Lower leg skin (tissue), 4 donors: ENCODE data around the gene PGPEP1. TPM values are rescaled to one million over a fixed set of nuclear protein-coding genes. Genes with fewer than 3 reads are reported as not detected.

Experiments
- DNase-seq, 2 donors: peaks; one replicate each; pipeline ENCODE4 v3.0.0-alpha.2; 2019; ENCODE audit warnings: low spot score in 2 of 2
- H3K4me3 ChIP-seq: fragments of 200-600 bp; sonication (generic); 2 replicates; pipeline ENCODE4 v1.5.1; 2017; ENCODE audit warnings: mild to moderate bottlenecking, low read depth; ENCODE audit not compliant: poor library complexity, severe bottlenecking
- CTCF ChIP-seq, 3 donors: fragments of 450-650 bp; IDR thresholded peaks; one replicate each; pipeline ENCODE4 v1.5.1; 2016; ENCODE audit warnings: antibody characterized with exemption in 3 of 3, mild to moderate bottlenecking in 3 of 3, moderate library complexity in 2 of 3
- POLR2A ChIP-seq, 2 donors: fragments of 450-650 bp; IDR thresholded peaks; one replicate each; pipeline ENCODE4 v1.6.1; 2016 to 2017; ENCODE audit warnings: antibody characterized with exemption in 2 of 2, mild to moderate bottlenecking in 1 of 2, moderate library complexity in 1 of 2
- WGBS, 2 donors: methylation state at CpG; one replicate each; pipeline ENCODE4 v1.1.5; 2018; 5-methylcytosine and 5-hydroxymethylcytosine counted together
- intact Hi-C: fragments of 100-400 bp; cut with DNase I; formaldehyde crosslinking; loops from one replicate; pipeline ENCODE4 v1.15.0; 2023; ENCODE audit warnings: low total_unique reads
- total RNA-seq, 4 donors: library from RNA; depleted of rRNA; stranded (reverse); fragments of >200 nt; gene quantifications; one replicate each; pipeline ENCODE4 v1.1.0, GENCODE V29; 2016

PGPEP1 gene
- total RNA-seq, 4 donors from 2014 or later = 2.4 to 7.1 (median 4.8) TPM

GRCh38 chr19:18299654-18300053 lies 40.7 kb upstream of the PGPEP1 start:
- no peak overlapping the region for H3K4me3 ChIP-seq
- 94 to 96% methylated on average over 9 of the region's 9 CpGs for WGBS, 2 donors
- intact Hi-C loops = no loop called here
- DNase-seq = no peak
- TF ChIP-seq POLR2A (IDR thresholded peaks at IDR 0.05) = no peak
- TF ChIP-seq CTCF (IDR thresholded peaks at IDR 0.05) = no peak

GRCh38 chr19:18300930-18301717 lies 39.3 kb upstream of the PGPEP1 start:
- peak; percentile 69 to 94 for DNase-seq
- TF ChIP-seq CTCF (IDR thresholded peaks at IDR 0.05) (no peak), POLR2A (IDR thresholded peaks at IDR 0.05) (no peak)
- no peak overlapping the region for H3K4me3 ChIP-seq
- intact Hi-C loops = no loop called here
- WGBS, 2 donors = 40% methylated on average over 14 to 17 of the region's 18 CpGs

DNA sequence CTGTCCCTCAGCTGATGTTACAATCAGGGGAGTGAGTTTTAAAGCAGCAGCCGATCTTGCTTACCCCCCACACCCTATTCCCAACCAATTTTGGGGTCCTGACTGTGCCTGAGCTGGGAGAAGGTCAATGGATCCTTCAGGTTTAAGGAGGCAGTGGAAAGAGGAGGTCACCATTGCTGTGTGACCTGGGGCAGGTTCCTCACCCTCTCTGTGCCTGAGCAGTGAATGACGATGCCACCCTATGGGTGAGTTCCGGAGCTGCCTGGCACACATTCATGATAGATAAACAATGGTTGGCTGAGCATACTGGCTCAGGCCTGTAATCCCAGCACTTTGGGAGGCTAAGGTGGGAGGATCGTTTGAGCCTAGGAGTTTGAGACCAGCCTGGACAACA lies 38.7 kb upstream of the PGPEP1 start:
- 51 to 62% methylated on average over 4 of the region's 4 CpGs for WGBS, 2 donors
- TF ChIP-seq CTCF (IDR thresholded peaks at IDR 0.05) (no peak), POLR2A (IDR thresholded peaks at IDR 0.05) (no peak)
- no peak overlapping the region for H3K4me3 ChIP-seq
- intact Hi-C loops = no loop called here
- no peak for DNase-seq

- H3K4me3 ChIP-seq = no peak overlapping the region
- WGBS, 2 donors = 6 to 31% methylated on average over 2 of the region's 2 CpGs
- DNase-seq = no peak
- TF ChIP-seq POLR2A (IDR thresholded peaks at IDR 0.05) (no peak), CTCF (IDR thresholded peaks at IDR 0.05) (no peak)
- intact Hi-C loops = no loop called here
These were observed 36.3 kb upstream of the PGPEP1 start for GRCh38 chr19:18304208-18304457.

DNA sequence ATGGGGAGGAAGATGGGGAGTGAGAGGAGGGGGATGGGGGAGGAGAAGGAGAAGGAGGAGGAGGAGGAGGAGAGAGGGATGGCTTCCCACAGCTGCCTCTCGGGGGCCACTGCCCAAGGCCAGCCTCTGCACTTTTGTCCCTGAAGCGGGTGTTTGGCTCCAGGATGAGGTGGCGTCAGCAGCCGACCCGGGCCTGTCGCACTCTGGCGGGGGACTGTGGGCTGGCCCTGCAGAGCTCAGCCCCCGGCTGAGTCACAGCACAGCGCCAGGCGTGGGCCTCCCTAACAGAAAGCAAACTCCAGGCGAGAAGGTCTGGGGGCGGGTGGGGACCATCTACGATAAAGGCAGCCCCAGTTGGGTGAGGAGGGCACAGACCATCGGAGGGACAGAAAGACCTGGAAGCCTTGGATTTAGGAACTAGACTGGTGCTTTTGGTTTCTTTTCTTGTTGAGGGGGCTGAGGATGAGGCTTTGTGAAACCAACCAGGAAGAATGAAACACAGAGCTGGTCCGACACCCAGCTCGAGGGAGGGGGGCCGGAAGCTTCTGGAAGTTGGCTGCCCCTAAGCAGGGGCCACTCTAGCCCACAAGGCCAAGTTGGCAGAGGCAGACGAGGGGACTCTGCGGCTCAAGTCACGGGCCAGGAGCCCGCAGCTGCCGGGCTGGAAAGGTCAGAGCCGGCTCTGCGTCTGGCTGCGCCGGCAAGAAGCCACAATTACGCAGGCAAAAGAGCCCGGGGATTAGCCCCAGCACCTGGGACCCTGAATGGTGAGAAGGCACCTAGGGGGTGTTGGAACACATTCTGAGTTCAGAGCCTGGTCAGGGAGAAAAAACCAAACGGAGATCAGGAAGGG lies 35.7 kb upstream of the PGPEP1 start:
- TF ChIP-seq POLR2A (IDR thresholded peaks at IDR 0.05) (peak in 1 of 2 donors; percentile 79), CTCF (IDR thresholded peaks at IDR 0.05) (no peak)
- intact Hi-C loops = no loop called here
- no peak overlapping the region for H3K4me3 ChIP-seq
- 24 to 30% methylated on average over 28 to 29 of the region's 29 CpGs for WGBS, 2 donors
- peak; percentile 78 to 98 for DNase-seq
